Measurements from ENCODE around the gene ERVFRD-1.

ERVFRD-1 gene

GRCh38 chr6:11066505-11067347 lies 44.8 kb downstream of the ERVFRD-1 start:
- H3K4me2 ChIP-seq (ENCODE audit: low read length): no peak overlapping the region
- H3K9me2 ChIP-seq (ENCODE audit: low read depth, low read length): no peaks in the 10 kb centered on the region
- no peak overlapping the region for H3K27ac ChIP-seq (ENCODE audit: low read depth, low read length, poor library complexity, severe bottlenecking)
- no peak for TF ChIP-seq EZH2 (IDR thresholded peaks at IDR 0.05; ENCODE audit: borderline replicate concordance, low read length)
- TF ChIP-seq, protein P1, sequence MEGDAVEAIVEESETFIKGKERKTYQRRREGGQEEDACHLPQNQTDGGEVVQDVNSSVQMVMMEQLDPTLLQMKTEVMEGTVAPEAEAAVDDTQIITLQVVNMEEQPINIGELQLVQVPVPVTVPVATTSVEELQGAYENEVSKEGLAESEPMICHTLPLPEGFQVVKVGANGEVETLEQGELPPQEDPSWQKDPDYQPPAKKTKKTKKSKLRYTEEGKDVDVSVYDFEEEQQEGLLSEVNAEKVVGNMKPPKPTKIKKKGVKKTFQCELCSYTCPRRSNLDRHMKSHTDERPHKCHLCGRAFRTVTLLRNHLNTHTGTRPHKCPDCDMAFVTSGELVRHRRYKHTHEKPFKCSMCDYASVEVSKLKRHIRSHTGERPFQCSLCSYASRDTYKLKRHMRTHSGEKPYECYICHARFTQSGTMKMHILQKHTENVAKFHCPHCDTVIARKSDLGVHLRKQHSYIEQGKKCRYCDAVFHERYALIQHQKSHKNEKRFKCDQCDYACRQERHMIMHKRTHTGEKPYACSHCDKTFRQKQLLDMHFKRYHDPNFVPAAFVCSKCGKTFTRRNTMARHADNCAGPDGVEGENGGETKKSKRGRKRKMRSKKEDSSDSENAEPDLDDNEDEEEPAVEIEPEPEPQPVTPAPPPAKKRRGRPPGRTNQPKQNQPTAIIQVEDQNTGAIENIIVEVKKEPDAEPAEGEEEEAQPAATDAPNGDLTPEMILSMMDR (IDR thresholded peaks at IDR 0.05; ENCODE audit: low read length): no peak
- no peaks in the 10 kb centered on the region for H3K9me3 ChIP-seq (ENCODE audit: low read length)
- no peak overlapping the region for H3K4me3 ChIP-seq (ENCODE audit: low read depth, low read length, poor library complexity, severe bottlenecking)
- no peaks in the 10 kb centered on the region for H3K36me3 ChIP-seq (ENCODE audit: insufficient read depth, low read length)
- H3K27me3 ChIP-seq (ENCODE audit: insufficient read depth, low read length): no peaks in the 10 kb centered on the region
- no peaks in the 10 kb centered on the region for H3K4me1 ChIP-seq (ENCODE audit: insufficient read depth, low read length, severe bottlenecking)
- H3K9ac ChIP-seq (ENCODE audit: low read length): no peak overlapping the region
- no peaks in the 10 kb centered on the region for H3K79me2 ChIP-seq (ENCODE audit: insufficient read depth, low read length)
- H4K20me1 ChIP-seq (ENCODE audit: insufficient read depth, low read length): no peaks in the 10 kb centered on the region
- no peak overlapping the region for H2AFZ ChIP-seq (ENCODE audit: low read length)
- H3F3A ChIP-seq (ENCODE audit: insufficient read depth, low read length): no peaks in the 10 kb centered on the region

DNA sequence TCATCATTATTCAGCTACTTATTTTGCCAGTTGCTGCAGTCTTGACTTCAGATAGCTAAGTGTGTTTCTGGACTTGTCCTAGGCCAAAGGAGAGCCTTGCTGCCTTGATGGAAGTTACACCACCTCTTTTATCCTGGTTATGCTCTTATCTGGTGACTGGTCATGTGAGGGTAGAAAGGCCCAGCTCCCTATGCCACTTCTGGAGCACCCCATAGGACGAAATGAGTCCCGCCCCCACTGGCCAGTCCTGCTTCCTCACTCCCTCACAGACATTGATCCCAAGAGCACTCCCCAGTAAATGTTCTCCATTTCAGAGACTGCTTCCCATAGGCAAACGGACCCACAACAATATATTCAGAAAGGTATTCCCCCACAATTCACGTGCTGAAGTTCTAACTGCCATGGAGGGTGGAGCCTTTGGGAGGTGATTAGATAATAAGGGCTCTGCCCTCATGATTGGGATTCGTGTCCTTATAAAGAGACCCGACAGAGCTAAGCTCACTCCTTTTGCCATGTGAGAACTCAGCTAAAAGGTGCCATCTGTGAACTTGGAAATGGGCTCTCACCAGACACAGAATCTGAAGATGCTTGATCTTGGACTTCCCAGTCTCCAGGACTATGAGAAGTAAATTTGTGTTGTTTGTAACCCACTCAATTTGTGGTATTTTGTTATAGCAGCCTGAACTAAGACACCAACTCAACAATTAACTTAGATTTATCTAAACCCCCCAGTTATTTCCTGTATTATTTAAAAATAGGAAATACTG lies 45.9 kb downstream of the ERVFRD-1 start:
- no peaks in the 10 kb centered on the region for H3F3A ChIP-seq (ENCODE audit: insufficient read depth, low read length)
- H3K27me3 ChIP-seq (ENCODE audit: insufficient read depth, low read length): no peaks in the 10 kb centered on the region
- H4K20me1 ChIP-seq (ENCODE audit: insufficient read depth, low read length): no peaks in the 10 kb centered on the region
- H3K9me2 ChIP-seq (ENCODE audit: low read depth, low read length): no peaks in the 10 kb centered on the region
- no peaks in the 10 kb centered on the region for H3K79me2 ChIP-seq (ENCODE audit: insufficient read depth, low read length)
- no peaks in the 10 kb centered on the region for H3K9me3 ChIP-seq (ENCODE audit: low read length)
- TF ChIP-seq, protein P1 (IDR thresholded peaks at IDR 0.05; ENCODE audit: low read length): no peak
- TF ChIP-seq EZH2 (IDR thresholded peaks at IDR 0.05; ENCODE audit: borderline replicate concordance, low read length): no peak
- no peaks in the 10 kb centered on the region for H3K36me3 ChIP-seq (ENCODE audit: insufficient read depth, low read length)
- no peak overlapping the region for H3K27ac ChIP-seq (ENCODE audit: low read depth, low read length, poor library complexity, severe bottlenecking)
- H3K4me3 ChIP-seq (ENCODE audit: low read depth, low read length, poor library complexity, severe bottlenecking): no peak overlapping the region
- no peak overlapping the region for H3K9ac ChIP-seq (ENCODE audit: low read length)
- no peaks in the 10 kb centered on the region for H3K4me1 ChIP-seq (ENCODE audit: insufficient read depth, low read length, severe bottlenecking)
- no peak overlapping the region for H2AFZ ChIP-seq (ENCODE audit: low read length)
- no peak overlapping the region for H3K4me2 ChIP-seq (ENCODE audit: low read length)

DNA sequence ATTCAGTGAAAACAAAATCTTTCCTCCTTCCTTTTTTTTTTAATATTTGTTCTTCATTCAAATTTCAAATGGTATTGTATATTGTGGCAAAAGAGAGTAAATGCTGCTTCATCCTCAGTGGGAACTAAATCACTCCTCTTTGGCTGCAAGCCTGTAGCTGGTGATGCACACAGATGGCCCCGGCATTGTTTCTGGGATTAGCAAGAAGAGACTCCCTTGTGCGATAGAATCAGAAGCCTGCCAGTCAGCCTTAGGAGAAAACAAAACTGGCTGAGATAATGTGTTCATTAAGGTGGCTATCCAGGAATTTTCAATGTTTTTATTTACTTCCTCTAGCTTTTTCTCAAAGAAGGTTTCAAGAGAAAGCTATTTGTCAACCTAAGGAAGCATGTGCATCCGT lies 46.7 kb downstream of the ERVFRD-1 start:
- no peaks in the 10 kb centered on the region for H3F3A ChIP-seq (ENCODE audit: insufficient read depth, low read length)
- H3K4me3 ChIP-seq (ENCODE audit: low read depth, low read length, poor library complexity, severe bottlenecking): no peak overlapping the region
- no peak overlapping the region for H3K27ac ChIP-seq (ENCODE audit: low read depth, low read length, poor library complexity, severe bottlenecking)
- H2AFZ ChIP-seq (ENCODE audit: low read length): no peak overlapping the region
- TF ChIP-seq, protein P1 (IDR thresholded peaks at IDR 0.05; ENCODE audit: low read length): no peak
- no peak for TF ChIP-seq EZH2 (IDR thresholded peaks at IDR 0.05; ENCODE audit: borderline replicate concordance, low read length)
- H3K9me2 ChIP-seq (ENCODE audit: low read depth, low read length): no peaks in the 10 kb centered on the region
- no peaks in the 10 kb centered on the region for H3K79me2 ChIP-seq (ENCODE audit: insufficient read depth, low read length)
- H3K4me2 ChIP-seq (ENCODE audit: low read length): no peak overlapping the region
- no peaks in the 10 kb centered on the region for H3K4me1 ChIP-seq (ENCODE audit: insufficient read depth, low read length, severe bottlenecking)
- no peak overlapping the region for H3K9ac ChIP-seq (ENCODE audit: low read length)
- H3K9me3 ChIP-seq (ENCODE audit: low read length): no peaks in the 10 kb centered on the region
- H4K20me1 ChIP-seq (ENCODE audit: insufficient read depth, low read length): no peaks in the 10 kb centered on the region
- no peaks in the 10 kb centered on the region for H3K27me3 ChIP-seq (ENCODE audit: insufficient read depth, low read length)
- no peaks in the 10 kb centered on the region for H3K36me3 ChIP-seq (ENCODE audit: insufficient read depth, low read length)

Data from OCI-LY1 (cell line).